ENCODE data around the gene INPP5D. TPM values are rescaled to one million over a fixed set of nuclear protein-coding genes. Genes with fewer than 3 reads are reported as not detected.
A peak's percentile ranks its signal among the peaks of the same experiment; 100 is the strongest.

Gene INPP5D
- total and polyA plus RNA-seq, 2 of the 8 experiments (the other 6 are each of a cell fraction or from before 2014, with no cell fraction given), result 4.5 to 7.1 TPM

DNA sequence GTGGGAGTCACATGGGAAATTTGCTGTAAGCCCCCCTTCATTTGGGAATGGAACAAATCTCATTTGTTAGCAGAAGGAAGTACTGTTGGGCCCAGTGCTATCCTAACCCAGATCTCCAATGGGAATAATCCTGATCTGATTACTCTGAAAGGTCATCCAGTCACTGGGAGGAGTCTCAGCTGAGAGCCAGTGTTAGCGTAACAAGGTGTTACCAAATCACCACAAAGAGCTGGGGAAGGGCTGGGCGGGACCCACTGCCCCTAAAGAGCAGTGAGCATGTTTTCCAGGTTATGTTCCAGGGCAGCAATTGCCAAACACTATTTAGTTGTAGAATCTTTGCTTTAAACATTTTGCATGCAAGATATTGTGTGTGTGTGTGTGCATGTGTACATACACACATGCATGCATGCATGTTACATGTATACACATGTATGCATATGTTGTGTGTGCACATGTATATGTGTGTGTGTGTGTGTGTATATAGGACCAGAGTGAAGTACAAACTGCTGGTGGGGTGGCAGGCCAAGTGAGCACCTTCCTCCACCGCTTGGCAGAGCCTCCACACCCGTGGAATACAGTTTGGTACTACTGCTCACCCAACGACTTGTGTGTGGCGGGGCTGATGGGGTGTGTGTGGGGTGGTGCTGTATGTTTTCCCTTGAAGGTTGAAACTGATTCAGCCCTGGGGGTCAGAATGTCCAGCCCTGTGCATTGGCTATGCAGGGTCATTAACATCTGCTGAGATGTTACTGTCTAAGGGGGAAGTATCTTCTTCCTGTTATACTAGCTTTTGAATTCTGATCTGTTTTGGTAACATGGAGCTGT, 15.2 kb downstream of the INPP5D start:
- TF ChIP-seq TBP (IDR thresholded peaks at IDR 0.05; ENCODE audit: low read depth, low read length), result no peak
- Histone ChIP-seq H3K4ac (replicated peaks; ENCODE audit: insufficient read length, low read depth, low read length) (no peak overlapping the region), H3K79me1 (ENCODE audit: low read depth, low read length) (no peaks in the 10 kb centered on the region), H3K18ac (ENCODE audit: extremely low read depth, low read length) (no peak overlapping the region), H3K36me3 (ENCODE audit: control insufficient read depth in 2 of 4, insufficient read depth in 4 of 4, low read length in 3 of 4) (no peaks in the 10 kb centered on the region), H3K9ac (replicated peaks in 1 of 4; ENCODE audit: extremely low read depth in 1 of 4, low read depth in 3 of 4, low read length in 3 of 4) (0 out of 7 replicates have a peak overlapping the region, but pooled peaks of 1 of the 4 experiments have one; percentile 7), H4K91ac (replicated peaks; ENCODE audit: insufficient read length, low read length) (peak overlapping the region; percentile 52), H2BK15ac (ENCODE audit: low read length) (0 out of 2 replicates have a peak overlapping the region, but pooled peaks have one; percentile 10), H4K8ac (ENCODE audit: extremely low read depth, insufficient read depth, low read length) (no peak overlapping the region), H2BK120ac (replicated peaks; ENCODE audit: low read depth, low read length) (no peak overlapping the region), H3K27me3 (replicated peaks in 1 of 4; ENCODE audit: control insufficient read depth in 3 of 4, extremely low read depth in 1 of 4, insufficient read depth in 3 of 4, low read length in 3 of 4) (no peaks in the 10 kb centered on the region), H2BK5ac (ENCODE audit: low read depth, low read length) (no peak overlapping the region; the same call in 1 of the 2 replicates), H4K5ac (ENCODE audit: insufficient read length, low read depth, low read length) (no peak overlapping the region), H3K9me3 (ENCODE audit: insufficient read depth in 2 of 2, low read depth in 1 of 2, low read length in 1 of 2) (peaks cover 0 to 4% of the 10 kb centered on the region in 2 experiments; a peak in 2 of 4 replicates), H2BK12ac (ENCODE audit: low read depth, low read length) (0 out of 2 replicates have a peak overlapping the region, but pooled peaks have one; percentile 32), H2AFZ (ENCODE audit: low read length) (peak overlapping the region; percentile 89), H4K20me1 (replicated peaks in 1 of 2; ENCODE audit: control insufficient read depth in 1 of 2, insufficient read depth in 2 of 2, low read length in 2 of 2) (no peaks in the 10 kb centered on the region), H3K27ac (ENCODE audit: low read depth, low read length) (no peak overlapping the region), H3K14ac (ENCODE audit: insufficient read length) (no peak overlapping the region), H2BK20ac (ENCODE audit: low read length) (no peak overlapping the region; the same call in 1 of the 2 replicates), H3K79me2 (ENCODE audit: control insufficient read depth in 1 of 2, insufficient read depth in 2 of 2, low read length in 2 of 2) (no peaks in the 10 kb centered on the region), H2AK5ac (ENCODE audit: low read depth, low read length) (no peak overlapping the region), H3K4me3 (ENCODE audit: extremely low read depth in 1 of 4, insufficient read depth in 2 of 4, low read depth in 3 of 4, low read length in 4 of 4) (no peak overlapping the region), H3K23me2 (ENCODE audit: low read depth, low read length) (no peaks in the 10 kb centered on the region), H3K23ac (ENCODE audit: insufficient read length) (no peak overlapping the region), H3K4me1 (replicated peaks in 1 of 4; ENCODE audit: control insufficient read depth in 3 of 4, insufficient read depth in 4 of 4, low read length in 3 of 4) (peaks cover 5 to 17% (median 10%) of the 10 kb centered on the region in 4 experiments), H3K4me2 (ENCODE audit: insufficient read depth in 1 of 2, low read depth in 2 of 2, low read length in 2 of 2) (peak overlapping the region in 1 of 2 experiments; percentile 36; a peak in 1 of 4 replicates), H3K56ac (replicated peaks; ENCODE audit: insufficient read length, low read depth, low read length) (no peak overlapping the region)
- 87% methylated on average over 6 of the region's 6 CpGs; no CpG with 5 or more reads in 1 of the 2 experiments for WGBS, 2 experiments (ENCODE audit: extremely low coverage in 1 of 2, insufficient coverage in 1 of 2, insufficient read length in 1 of 2, insufficient replicate concordance in 2 of 2, low coverage in 1 of 2, low lambda C conversion rate in 2 of 2, missing lambda C conversion rate in 1 of 2)
- no peak for DNase-seq (ENCODE audit: low read depth in 1 of 2, low spot score in 2 of 2)
- FAIRE-seq, result no peak
- CTCF ChIA-PET (ENCODE audit: partially characterized antibody), result interaction anchor here (0.8 to 3.2 kb wide), 7 partner anchors 15 to 176 kb away, joined by 3 to 8 read pairs (median 3); partner anchors contain the start of genes ATG16L1, INPP5D and NGEF
- POLR2A ChIA-PET (ENCODE audit: partially characterized antibody), result interaction anchor here (0.7 to 1.2 kb wide), 2 partner anchors 9 to 16 kb away, joined by 3 to 4 read pairs; no protein-coding TSS in a partner anchor

Measured in H1 (cell line).